ENCODE data around the gene ANKRD63.

DNA sequence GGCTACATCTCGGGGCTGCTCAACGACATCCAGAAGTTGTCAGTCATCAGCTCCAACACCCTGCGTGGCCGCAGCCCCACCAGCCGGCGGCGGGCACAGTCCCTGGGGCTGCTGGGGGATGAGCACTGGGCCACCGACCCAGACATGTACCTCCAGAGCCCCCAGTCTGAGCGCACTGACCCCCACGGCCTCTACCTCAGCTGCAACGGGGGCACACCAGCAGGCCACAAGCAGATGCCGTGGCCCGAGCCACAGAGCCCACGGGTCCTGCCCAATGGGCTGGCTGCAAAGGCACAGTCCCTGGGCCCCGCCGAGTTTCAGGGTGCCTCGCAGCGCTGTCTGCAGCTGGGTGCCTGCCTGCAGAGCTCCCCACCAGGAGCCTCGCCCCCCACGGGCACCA lies 17.0 kb downstream of the ANKRD63 start:
- TF ChIP-seq POLR2AphosphoS5 (IDR thresholded peaks at IDR 0.05) (no peak), EP300 (IDR thresholded peaks at IDR 0.05) (no peak)
- TF ChIP-seq, protein P1, sequence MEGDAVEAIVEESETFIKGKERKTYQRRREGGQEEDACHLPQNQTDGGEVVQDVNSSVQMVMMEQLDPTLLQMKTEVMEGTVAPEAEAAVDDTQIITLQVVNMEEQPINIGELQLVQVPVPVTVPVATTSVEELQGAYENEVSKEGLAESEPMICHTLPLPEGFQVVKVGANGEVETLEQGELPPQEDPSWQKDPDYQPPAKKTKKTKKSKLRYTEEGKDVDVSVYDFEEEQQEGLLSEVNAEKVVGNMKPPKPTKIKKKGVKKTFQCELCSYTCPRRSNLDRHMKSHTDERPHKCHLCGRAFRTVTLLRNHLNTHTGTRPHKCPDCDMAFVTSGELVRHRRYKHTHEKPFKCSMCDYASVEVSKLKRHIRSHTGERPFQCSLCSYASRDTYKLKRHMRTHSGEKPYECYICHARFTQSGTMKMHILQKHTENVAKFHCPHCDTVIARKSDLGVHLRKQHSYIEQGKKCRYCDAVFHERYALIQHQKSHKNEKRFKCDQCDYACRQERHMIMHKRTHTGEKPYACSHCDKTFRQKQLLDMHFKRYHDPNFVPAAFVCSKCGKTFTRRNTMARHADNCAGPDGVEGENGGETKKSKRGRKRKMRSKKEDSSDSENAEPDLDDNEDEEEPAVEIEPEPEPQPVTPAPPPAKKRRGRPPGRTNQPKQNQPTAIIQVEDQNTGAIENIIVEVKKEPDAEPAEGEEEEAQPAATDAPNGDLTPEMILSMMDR (IDR thresholded peaks at IDR 0.05), result no peak

Data from sigmoid colon (tissue), 4 donors.